ENCODE measurements around the gene ATXN1. TPM values are rescaled to one million over a fixed set of nuclear protein-coding genes. Genes with fewer than 3 reads are reported as not detected.
A peak's percentile ranks its signal among the peaks of the same experiment; 100 is the strongest.

Gene ATXN1
- polyA plus RNA-seq, 2 of the 4 experiments (the other 2 are of a cell fraction), result 2.9 to 8.3 TPM

- peak overlapping the region; percentile 67 for H3K4me2 ChIP-seq
- DNase-seq (ENCODE audit: low read depth in 1 of 2, low spot score in 1 of 2) (no peak), ATAC-seq (peak; percentile 20 to 45; a peak in 3 of 6 replicates), FAIRE-seq (no peak)
- ChIA-PET CTCF (interaction anchor here (0.7 to 2.7 kb wide), 13 partner anchors 9 to 747 kb away, joined by 3 to 10 read pairs (median 3); no protein-coding TSS in a partner anchor), POLR2A (no interaction called here)
- WGBS (ENCODE audit: missing lambda C conversion rate), result 60% methylated on average over 3 of the region's 3 CpGs
- TF ChIP-seq POLR2A (IDR thresholded peaks at IDR 0.05; ENCODE audit: low read length) (no peak), PHF8 (IDR thresholded peaks at IDR 0.05; ENCODE audit: borderline replicate concordance, low read depth) (no peak), E2F6 (IDR thresholded peaks at IDR 0.05; ENCODE audit: borderline replicate concordance, low read depth) (no peak), CHD2 (IDR thresholded peaks at IDR 0.05; ENCODE audit: low read length, partially characterized antibody) (no peak), ZSCAN20 (CRISPR knock-in tag; IDR thresholded peaks at IDR 0.05) (no peak), KDM1A (IDR thresholded peaks at IDR 0.05; ENCODE audit: low read depth) (no peak), ZNF302 (CRISPR knock-in tag; IDR thresholded peaks at IDR 0.05) (no peak), HEYL (CRISPR knock-in tag; IDR thresholded peaks at IDR 0.05) (no peak), MAZ (IDR thresholded peaks at IDR 0.05; ENCODE audit: borderline replicate concordance, low read depth, low read length) (no peak)
- H3K4me3 ChIP-seq, result no peak overlapping the region
- peaks cover 44% of the 10 kb centered on the region for H3K4me1 ChIP-seq
- no peaks in the 10 kb centered on the region for H3K9me3 ChIP-seq
- H3K27ac ChIP-seq, result peak overlapping the region; percentile 43 to 76; a peak in 5 of 6 replicates
These were observed 422.0 kb downstream of the ATXN1 start for GRCh38 chr6:16339265-16339587.

GRCh38 chr6:16338577-16339264 lies 422.5 kb downstream of the ATXN1 start:
- Histone ChIP-seq H3K27ac (peak overlapping the region; percentile 43 to 76; a peak in 5 of 6 replicates), H3K4me1 (peaks cover 49% of the 10 kb centered on the region), H3K4me2 (peak overlapping the region; percentile 67), H3K9me3 (no peaks in the 10 kb centered on the region), H3K4me3 (no peak overlapping the region)
- ATAC-seq, result peak; percentile 92 to 95
- 22% methylated on average over 10 of the region's 10 CpGs for WGBS (ENCODE audit: missing lambda C conversion rate)
- TF ChIP-seq SMC3 (IDR thresholded peaks at IDR 0.05), result 0 out of 3 replicates have a peak, but pooled peaks have one; percentile 35
- TF ChIP-seq ZC3H11A (IDR thresholded peaks at IDR 0.05), result no peak
- no peak for TF ChIP-seq NFE2L2 (conservative IDR thresholded peaks at IDR 0.05; ENCODE audit: low read length)
- TF ChIP-seq MYC (IDR thresholded peaks at IDR 0.05; ENCODE audit: borderline replicate concordance, low read length), result no peak
- no peak for TF ChIP-seq CBX2 (IDR thresholded peaks at IDR 0.05; ENCODE audit: borderline replicate concordance, low read depth)
- no peak for TF ChIP-seq FOXS1 (CRISPR knock-in tag; IDR thresholded peaks at IDR 0.05)
- TF ChIP-seq FOSL2 (IDR thresholded peaks at IDR 0.05), result no peak
- TF ChIP-seq FOSL2 (CRISPR knock-in tag; IDR thresholded peaks at IDR 0.05), result peak; percentile 19; the same call in 1 of the 2 replicates
- no peak for TF ChIP-seq JUN (IDR thresholded peaks at IDR 0.05)
- TF ChIP-seq CBX8 (IDR thresholded peaks at IDR 0.05), result no peak
- peak; percentile 33; the same call in 2 of the 3 replicates for TF ChIP-seq CTCF (IDR thresholded peaks at IDR 0.05)
- TF ChIP-seq TP53 (CRISPR knock-in tag; IDR thresholded peaks at IDR 0.05), result no peak
- no peak for TF ChIP-seq MAFK (IDR thresholded peaks at IDR 0.05; ENCODE audit: partially characterized antibody)
- peak; percentile 12 to 26; a peak in 1 of 5 replicates for TF ChIP-seq RAD21 (conservative IDR thresholded peaks at IDR 0.05 in 1 of 2, IDR thresholded peaks at IDR 0.05 in 1 of 2)
- 0 out of 2 replicates have a peak, but pooled peaks have one; percentile 32 for TF ChIP-seq JUNB (IDR thresholded peaks at IDR 0.05)
- no peak for TF ChIP-seq HES2 (IDR thresholded peaks at IDR 0.05)
- TF ChIP-seq MAX (IDR thresholded peaks at IDR 0.05), result peak; percentile 50
- POLR2A ChIA-PET, result interaction anchor here (0.6 kb wide), 1 partner anchor 420 kb away, joined by 3 read pairs; no protein-coding TSS in a partner anchor
- CTCF ChIA-PET, result interaction anchor here (0.7 to 2.7 kb wide), 12 partner anchors 9 to 747 kb away, joined by 3 to 10 read pairs (median 3); no protein-coding TSS in a partner anchor
- peak; percentile 51 to 58 for DNase-seq (ENCODE audit: low read depth in 1 of 2, low spot score in 1 of 2)
- no peak for FAIRE-seq
